ENCODE data around the gene GZF1. TPM values are rescaled to one million over a fixed set of nuclear protein-coding genes. Genes with fewer than 3 reads are reported as not detected.

The GZF1 gene
- total and polyA plus RNA-seq, 4 donors = 5.3 to 17.8 (median 14.6) TPM

- Histone ChIP-seq H3K9me3 (ENCODE audit: control insufficient read depth in 4 of 4, insufficient read depth in 3 of 4, low read length in 3 of 4) (peaks cover 0 to 4% (median 0%) of the 10 kb centered on the region in 4 donors), H3K36me3 (ENCODE audit: control insufficient read depth in 4 of 4, insufficient read depth in 4 of 4, low read length in 4 of 4) (no peaks in the 10 kb centered on the region), H3K27me3 (ENCODE audit: control insufficient read depth in 3 of 3, insufficient read depth in 3 of 3, low read length in 2 of 3) (no peaks in the 10 kb centered on the region), H3K4me3 (no peak overlapping the region), H3K27ac (ENCODE audit: low read depth in 1 of 2, low read length in 1 of 2) (no peak overlapping the region), H3K4me1 (ENCODE audit: control insufficient read depth in 5 of 5, insufficient read depth in 5 of 5, low read length in 5 of 5) (no peaks in the 10 kb centered on the region), H3K9ac (ENCODE audit: insufficient read depth in 1 of 2, low read length in 2 of 2) (no peak overlapping the region)
- DNase-seq = no peak
- WGBS, 2 donors = 94 to 96% methylated on average over 15 of the region's 15 CpGs
- no peak for ATAC-seq (ENCODE audit: insufficient read depth, low FRiP score)
- TF ChIP-seq, protein P1, sequence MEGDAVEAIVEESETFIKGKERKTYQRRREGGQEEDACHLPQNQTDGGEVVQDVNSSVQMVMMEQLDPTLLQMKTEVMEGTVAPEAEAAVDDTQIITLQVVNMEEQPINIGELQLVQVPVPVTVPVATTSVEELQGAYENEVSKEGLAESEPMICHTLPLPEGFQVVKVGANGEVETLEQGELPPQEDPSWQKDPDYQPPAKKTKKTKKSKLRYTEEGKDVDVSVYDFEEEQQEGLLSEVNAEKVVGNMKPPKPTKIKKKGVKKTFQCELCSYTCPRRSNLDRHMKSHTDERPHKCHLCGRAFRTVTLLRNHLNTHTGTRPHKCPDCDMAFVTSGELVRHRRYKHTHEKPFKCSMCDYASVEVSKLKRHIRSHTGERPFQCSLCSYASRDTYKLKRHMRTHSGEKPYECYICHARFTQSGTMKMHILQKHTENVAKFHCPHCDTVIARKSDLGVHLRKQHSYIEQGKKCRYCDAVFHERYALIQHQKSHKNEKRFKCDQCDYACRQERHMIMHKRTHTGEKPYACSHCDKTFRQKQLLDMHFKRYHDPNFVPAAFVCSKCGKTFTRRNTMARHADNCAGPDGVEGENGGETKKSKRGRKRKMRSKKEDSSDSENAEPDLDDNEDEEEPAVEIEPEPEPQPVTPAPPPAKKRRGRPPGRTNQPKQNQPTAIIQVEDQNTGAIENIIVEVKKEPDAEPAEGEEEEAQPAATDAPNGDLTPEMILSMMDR (IDR thresholded peaks at IDR 0.05; ENCODE audit: control extremely low read depth, extremely low read depth) = no peak
Observed at GRCh38 chr20:23327617-23328333, 34.2 kb upstream of the GZF1 start.

- Histone ChIP-seq H3K27ac (ENCODE audit: low read depth in 1 of 2, low read length in 1 of 2) (no peak overlapping the region), H3K9ac (ENCODE audit: insufficient read depth in 1 of 2, low read length in 2 of 2) (no peak overlapping the region), H3K9me3 (ENCODE audit: control insufficient read depth in 4 of 4, insufficient read depth in 3 of 4, low read length in 3 of 4) (peaks cover 0 to 4% (median 0%) of the 10 kb centered on the region in 4 donors), H3K36me3 (ENCODE audit: control insufficient read depth in 4 of 4, insufficient read depth in 4 of 4, low read length in 4 of 4) (no peaks in the 10 kb centered on the region), H3K4me3 (no peak overlapping the region), H3K27me3 (ENCODE audit: control insufficient read depth in 3 of 3, insufficient read depth in 3 of 3, low read length in 2 of 3) (no peaks in the 10 kb centered on the region), H3K4me1 (ENCODE audit: control insufficient read depth in 5 of 5, insufficient read depth in 5 of 5, low read length in 5 of 5) (peaks cover 0 to 7% (median 0%) of the 10 kb centered on the region in 5 donors)
- WGBS, 2 donors = 80 to 84% methylated on average over 8 of the region's 8 CpGs
- TF ChIP-seq, protein P1 (IDR thresholded peaks at IDR 0.05; ENCODE audit: control extremely low read depth, extremely low read depth) = no peak
- DNase-seq (no peak), ATAC-seq (ENCODE audit: insufficient read depth, low FRiP score) (no peak)
Observed at GRCh38 chr20:23331450-23332350, 30.3 kb upstream of the GZF1 start.

DNA sequence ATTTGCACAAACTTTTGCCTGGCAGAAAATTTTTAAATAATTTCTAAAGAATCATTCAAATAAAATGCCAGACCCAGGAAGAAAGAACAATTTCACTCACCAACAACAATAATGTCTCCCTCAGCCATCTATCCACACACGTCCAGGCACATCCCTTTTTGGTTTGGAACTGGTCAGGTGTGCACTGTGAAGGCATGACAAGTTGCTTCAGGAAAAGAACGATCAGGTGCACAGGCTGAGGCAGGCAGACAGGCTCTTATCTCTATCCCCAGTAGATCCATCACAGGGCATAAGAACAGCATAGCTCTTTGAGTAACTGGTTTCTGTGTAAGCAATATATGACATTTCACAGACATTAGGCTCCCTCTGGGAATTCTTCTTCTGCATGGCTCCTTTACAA lies 29.5 kb upstream of the GZF1 start:
- no peak for DNase-seq

More for the DNA sequence above, 29.5 kb upstream of the GZF1 start:
- TF ChIP-seq, protein P1 (IDR thresholded peaks at IDR 0.05; ENCODE audit: control extremely low read depth, extremely low read depth) = no peak
- Histone ChIP-seq H3K4me3 (no peak overlapping the region), H3K9ac (ENCODE audit: insufficient read depth in 1 of 2, low read length in 2 of 2) (no peak overlapping the region), H3K9me3 (ENCODE audit: control insufficient read depth in 4 of 4, insufficient read depth in 3 of 4, low read length in 3 of 4) (peaks cover 0 to 4% (median 0%) of the 10 kb centered on the region in 4 donors), H3K4me1 (ENCODE audit: control insufficient read depth in 5 of 5, insufficient read depth in 5 of 5, low read length in 5 of 5) (peaks cover 0 to 7% (median 0%) of the 10 kb centered on the region in 5 donors), H3K27ac (ENCODE audit: low read depth in 1 of 2, low read length in 1 of 2) (no peak overlapping the region), H3K27me3 (ENCODE audit: control insufficient read depth in 3 of 3, insufficient read depth in 3 of 3, low read length in 2 of 3) (no peaks in the 10 kb centered on the region), H3K36me3 (ENCODE audit: control insufficient read depth in 4 of 4, insufficient read depth in 4 of 4, low read length in 4 of 4) (no peaks in the 10 kb centered on the region)
- no peak for ATAC-seq (ENCODE audit: insufficient read depth, low FRiP score)
- WGBS, 2 donors = 66 to 77% methylated on average over 2 of the region's 2 CpGs

All from lung (tissue), 12 donors.